Kasumi-1 (cell line): Measurements from ENCODE around the gene SLAMF6.
"Not testable (repeated sequence)": the region's sequence is repeated elsewhere in the genome, so short reads cannot be mapped to it uniquely, and the experiment has no call there.

Source experiments
- DNase-seq, 2 experiments: peaks; one replicate each; lab custom pipeline; 2025; lab: John Stamatoyannopoulos, UW

SLAMF6 gene

GRCh38 chr1:160542303-160542945 lies 19.4 kb upstream of the SLAMF6 start:
- DNase-seq = no peak

- no peak for DNase-seq
These were observed 18.7 kb upstream of the SLAMF6 start for GRCh38 chr1:160541622-160542302.

- no peak for DNase-seq
These were observed 17.8 kb upstream of the SLAMF6 start for GRCh38 chr1:160540859-160541233.

GRCh38 chr1:160539990-160540858 lies 17.2 kb upstream of the SLAMF6 start:
- peak; percentile 97 to 98 for DNase-seq

- DNase-seq = no peak
These were observed 16.6 kb upstream of the SLAMF6 start for GRCh38 chr1:160539684-160539989.

GRCh38 chr1:160538985-160539651 lies 16.1 kb upstream of the SLAMF6 start:
- DNase-seq = no peak

- no peak for DNase-seq
These were observed 14.9 kb upstream of the SLAMF6 start for GRCh38 chr1:160537714-160538665.

- no peak for DNase-seq
These were observed 12.0 kb upstream of the SLAMF6 start for GRCh38 chr1:160534823-160535605.

GRCh38 chr1:160532557-160532813 lies 9.4 kb upstream of the SLAMF6 start:
- not testable (repeated sequence) for DNase-seq

GRCh38 chr1:160531809-160532556 lies 8.9 kb upstream of the SLAMF6 start:
- not testable (repeated sequence) for DNase-seq

- not testable (repeated sequence) for DNase-seq
These were observed 6.4 kb upstream of the SLAMF6 start for GRCh38 chr1:160529401-160529952.

- not testable (repeated sequence) for DNase-seq
These were observed 734 bp upstream of the SLAMF6 start for GRCh38 chr1:160523789-160524188.

GRCh38 chr1:160522136-160522535 lies 919 bp downstream of the SLAMF6 start:
- no peak for DNase-seq

- no peak for DNase-seq
These were observed 1.5 kb downstream of the SLAMF6 start for GRCh38 chr1:160521554-160521953.

GRCh38 chr1:160520999-160521398 lies 2.1 kb downstream of the SLAMF6 start:
- DNase-seq = no peak

GRCh38 chr1:160520582-160520981 lies 2.5 kb downstream of the SLAMF6 start:
- DNase-seq = no peak

- no peak for DNase-seq
These were observed 3.2 kb downstream of the SLAMF6 start for GRCh38 chr1:160519642-160520435.

- DNase-seq = not testable (repeated sequence)
These were observed 5.5 kb downstream of the SLAMF6 start for GRCh38 chr1:160517519-160517918.

GRCh38 chr1:160515908-160516307 lies 7.1 kb downstream of the SLAMF6 start:
- not testable (repeated sequence) for DNase-seq
